Skeletal muscle satellite cell (primary cell): ENCODE measurements around the gene COL4A6.

Source experiments
- H3K27me3 ChIP-seq: 2 replicates; pipeline ENCODE4 v1.7.0; 2013; ENCODE audit warnings: low read length; ENCODE audit not compliant: control insufficient read depth, insufficient read depth
- H3K36me3 ChIP-seq: 2 replicates; pipeline ENCODE4 v1.7.0; 2013; ENCODE audit warnings: mild to moderate bottlenecking, control low read depth, low read length; ENCODE audit not compliant: insufficient read depth
- H3K4me1 ChIP-seq: 2 replicates; pipeline ENCODE4 v1.7.0; 2013; ENCODE audit warnings: low read length; ENCODE audit not compliant: control insufficient read depth, insufficient read depth
- H3K4me2 ChIP-seq: 2 replicates; pipeline ENCODE4 v1.7.0; 2013; ENCODE audit warnings: mild to moderate bottlenecking, low read length
- H3K4me3 ChIP-seq: 2 replicates; pipeline ENCODE4 v1.7.0; 2013; ENCODE audit warnings: low read length
- H3K9ac ChIP-seq: 2 replicates; pipeline ENCODE4 v1.7.0; 2013; ENCODE audit warnings: mild to moderate bottlenecking, low read depth, low read length, moderate library complexity
- H3K9me3 ChIP-seq: replicated peaks from 2 replicates; pipeline ENCODE4 v1.7.0; 2013; ENCODE audit warnings: mild to moderate bottlenecking, control low read depth, low read length

Gene COL4A6

GRCh38 chrX:108199691-108200090 lies 238.5 kb downstream of the COL4A6 start:
- H3K27me3 ChIP-seq, result peaks cover 27% of the 10 kb centered on the region
- no peak overlapping the region for H3K9ac ChIP-seq
- no peak overlapping the region for H3K4me3 ChIP-seq
- H3K9me3 ChIP-seq, result no peaks in the 10 kb centered on the region
- no peak overlapping the region for H3K4me2 ChIP-seq
- no peaks in the 10 kb centered on the region for H3K36me3 ChIP-seq
- H3K4me1 ChIP-seq, result no peaks in the 10 kb centered on the region

- no peak overlapping the region for H3K4me3 ChIP-seq
- no peaks in the 10 kb centered on the region for H3K9me3 ChIP-seq
- H3K36me3 ChIP-seq, result no peaks in the 10 kb centered on the region
- no peaks in the 10 kb centered on the region for H3K4me1 ChIP-seq
- H3K4me2 ChIP-seq, result no peak overlapping the region
- H3K9ac ChIP-seq, result no peak overlapping the region
- H3K27me3 ChIP-seq, result peaks cover 22% of the 10 kb centered on the region
These were observed 239.2 kb downstream of the COL4A6 start for GRCh38 chrX:108199041-108199440.

GRCh38 chrX:108198420-108198819 lies 239.8 kb downstream of the COL4A6 start:
- no peaks in the 10 kb centered on the region for H3K4me1 ChIP-seq
- H3K9ac ChIP-seq, result no peak overlapping the region
- no peaks in the 10 kb centered on the region for H3K36me3 ChIP-seq
- H3K4me2 ChIP-seq, result no peak overlapping the region
- no peak overlapping the region for H3K4me3 ChIP-seq
- no peaks in the 10 kb centered on the region for H3K9me3 ChIP-seq
- H3K27me3 ChIP-seq, result peaks cover 22% of the 10 kb centered on the region

GRCh38 chrX:108186811-108187210 lies 251.4 kb downstream of the COL4A6 start:
- peaks cover 5% of the 10 kb centered on the region for H3K4me1 ChIP-seq
- peaks cover 13% of the 10 kb centered on the region for H3K27me3 ChIP-seq
- no peak overlapping the region for H3K4me3 ChIP-seq
- H3K9me3 ChIP-seq, result no peaks in the 10 kb centered on the region
- H3K36me3 ChIP-seq, result no peaks in the 10 kb centered on the region
- no peak overlapping the region for H3K4me2 ChIP-seq
- no peak overlapping the region for H3K9ac ChIP-seq

- Histone ChIP-seq H3K9ac (no peak overlapping the region), H3K4me3 (no peak overlapping the region), H3K4me2 (no peak overlapping the region), H3K4me1 (no peaks in the 10 kb centered on the region), H3K9me3 (no peaks in the 10 kb centered on the region), H3K27me3 (peaks cover 9% of the 10 kb centered on the region), H3K36me3 (no peaks in the 10 kb centered on the region)
These were observed 260.1 kb downstream of the COL4A6 start for GRCh38 chrX:108178143-108178498.

DNA sequence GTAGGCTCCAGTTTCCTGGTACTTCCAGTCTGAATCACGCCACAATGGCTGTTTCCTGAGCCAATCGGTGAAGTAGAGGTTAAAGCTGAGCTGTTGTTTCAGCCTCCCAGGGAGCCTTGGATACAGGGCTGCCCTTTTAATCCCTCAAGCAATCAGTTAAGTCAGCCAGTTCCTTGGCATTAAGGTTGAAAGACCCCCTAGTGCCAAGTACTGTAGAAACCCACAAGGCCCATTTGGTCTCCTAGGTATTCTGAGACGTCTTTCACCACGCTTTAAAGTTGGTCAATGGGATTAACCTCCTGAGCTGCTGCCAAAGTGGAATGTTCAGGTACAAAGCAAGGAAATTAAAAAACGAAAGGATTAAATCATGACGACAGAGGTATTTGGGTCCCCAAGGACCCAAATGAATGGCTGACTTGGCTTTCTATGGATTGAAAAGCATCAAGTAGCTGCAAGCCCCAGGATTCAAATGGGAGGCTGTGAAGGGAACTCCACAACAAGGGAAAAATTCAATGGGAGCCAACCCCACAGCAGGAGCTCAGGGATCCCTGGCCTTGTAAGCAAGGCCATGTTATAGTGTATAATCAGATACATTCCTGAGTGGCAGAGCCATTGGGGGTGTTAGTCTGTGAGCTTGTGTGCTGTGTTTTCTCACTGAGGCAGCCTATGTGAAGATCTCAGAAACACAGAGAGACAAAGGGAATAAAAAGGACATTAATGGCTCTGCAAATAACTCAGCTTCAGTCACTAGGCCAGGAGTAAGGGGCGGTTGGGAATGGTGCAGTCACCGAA lies 260.7 kb downstream of the COL4A6 start:
- H3K27me3 ChIP-seq, result peaks cover 15% of the 10 kb centered on the region
- H3K4me2 ChIP-seq, result no peak overlapping the region
- no peak overlapping the region for H3K4me3 ChIP-seq
- no peaks in the 10 kb centered on the region for H3K36me3 ChIP-seq
- no peak overlapping the region for H3K9ac ChIP-seq
- H3K9me3 ChIP-seq, result no peaks in the 10 kb centered on the region
- no peaks in the 10 kb centered on the region for H3K4me1 ChIP-seq

GRCh38 chrX:108173874-108174273 lies 264.3 kb downstream of the COL4A6 start:
- Histone ChIP-seq H3K9me3 (no peaks in the 10 kb centered on the region), H3K4me1 (no peaks in the 10 kb centered on the region), H3K9ac (no peak overlapping the region), H3K27me3 (peaks cover 18% of the 10 kb centered on the region), H3K4me2 (no peak overlapping the region), H3K4me3 (no peak overlapping the region), H3K36me3 (no peaks in the 10 kb centered on the region)

GRCh38 chrX:108171671-108172070 lies 266.6 kb downstream of the COL4A6 start:
- no peaks in the 10 kb centered on the region for H3K36me3 ChIP-seq
- H3K4me1 ChIP-seq, result peaks cover 3% of the 10 kb centered on the region
- no peak overlapping the region for H3K4me3 ChIP-seq
- H3K9me3 ChIP-seq, result no peaks in the 10 kb centered on the region
- peaks cover 18% of the 10 kb centered on the region for H3K27me3 ChIP-seq
- H3K9ac ChIP-seq, result no peak overlapping the region
- no peak overlapping the region for H3K4me2 ChIP-seq

- Histone ChIP-seq H3K36me3 (no peaks in the 10 kb centered on the region), H3K9ac (no peak overlapping the region), H3K4me2 (no peak overlapping the region), H3K4me3 (no peak overlapping the region), H3K27me3 (peaks cover 16% of the 10 kb centered on the region), H3K9me3 (no peaks in the 10 kb centered on the region), H3K4me1 (peaks cover 6% of the 10 kb centered on the region)
These were observed 268.5 kb downstream of the COL4A6 start for GRCh38 chrX:108169768-108170167.

DNA sequence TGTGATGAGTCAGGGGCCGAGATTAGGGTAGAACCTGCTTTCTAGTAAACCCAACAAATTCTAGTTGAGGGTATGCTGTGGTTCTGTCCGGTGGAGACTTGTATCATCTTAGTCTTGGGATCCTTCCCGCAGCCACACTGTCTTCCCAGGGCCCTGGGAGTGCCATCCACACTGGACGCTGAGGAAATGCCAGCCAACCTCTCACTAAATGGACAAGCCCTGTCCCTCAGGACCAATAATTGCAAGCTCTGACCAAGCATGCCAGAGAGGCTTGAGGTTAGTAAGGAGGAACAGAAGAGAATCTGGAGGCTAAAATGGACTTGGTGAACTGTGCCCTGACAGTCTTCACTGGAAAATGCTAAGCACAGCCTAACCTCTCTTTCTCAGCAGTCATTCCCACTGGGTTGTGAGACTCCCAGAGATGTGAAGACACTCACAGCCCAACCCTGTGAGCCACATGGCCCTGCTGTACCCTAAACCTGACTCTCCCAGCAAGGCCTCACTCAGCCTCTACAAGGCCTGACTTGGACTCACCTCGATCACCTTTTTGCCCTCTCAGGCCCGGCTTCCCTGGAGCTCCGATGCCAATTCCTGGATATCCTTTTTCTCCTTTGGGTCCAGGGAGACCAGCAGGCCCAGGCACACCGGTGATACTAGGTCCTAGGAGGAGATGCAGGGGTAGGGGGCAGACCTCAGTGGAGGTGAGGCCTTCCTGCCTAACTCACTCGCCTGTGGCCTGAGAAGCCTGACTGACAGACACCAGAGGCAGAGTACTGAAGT lies 269.1 kb downstream of the COL4A6 start:
- H3K9ac ChIP-seq, result no peak overlapping the region
- peaks cover 6% of the 10 kb centered on the region for H3K4me1 ChIP-seq
- H3K4me2 ChIP-seq, result no peak overlapping the region
- no peaks in the 10 kb centered on the region for H3K9me3 ChIP-seq
- H3K4me3 ChIP-seq, result no peak overlapping the region
- H3K36me3 ChIP-seq, result no peaks in the 10 kb centered on the region
- H3K27me3 ChIP-seq, result peaks cover 16% of the 10 kb centered on the region

DNA sequence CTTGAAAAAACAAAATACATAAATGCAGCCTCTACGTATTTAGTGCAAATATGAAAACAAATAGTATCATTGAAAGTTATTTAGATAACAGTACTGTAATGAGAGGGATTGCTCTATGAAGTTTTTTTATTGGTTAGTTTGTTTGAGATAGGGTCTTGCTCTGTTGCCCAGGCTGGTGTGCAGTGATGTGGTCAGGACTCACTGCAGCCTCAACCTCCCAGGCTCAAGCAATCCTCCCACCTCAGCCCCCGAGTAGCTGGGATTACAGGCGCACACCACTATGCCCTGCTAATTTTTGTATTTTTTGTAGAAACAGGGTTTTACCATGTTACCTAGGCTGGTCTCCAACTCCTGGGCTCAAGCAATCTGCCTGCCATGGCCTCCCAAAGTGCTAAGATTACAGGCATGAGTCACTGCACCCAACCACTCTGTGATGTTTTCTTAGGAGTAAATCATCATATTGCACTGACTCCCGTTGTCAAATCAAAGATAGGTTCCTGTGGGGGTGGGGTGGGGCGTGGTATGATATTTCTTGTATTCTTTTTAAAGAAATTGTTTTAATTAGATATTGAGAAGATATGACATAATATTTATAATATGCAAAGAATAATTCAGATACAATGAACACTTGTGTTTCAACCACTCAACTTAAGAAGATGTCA lies 270.9 kb downstream of the COL4A6 start:
- Histone ChIP-seq H3K27me3 (peaks cover 5% of the 10 kb centered on the region), H3K36me3 (no peaks in the 10 kb centered on the region), H3K4me2 (no peak overlapping the region), H3K9ac (no peak overlapping the region), H3K9me3 (no peaks in the 10 kb centered on the region), H3K4me3 (no peak overlapping the region), H3K4me1 (peaks cover 6% of the 10 kb centered on the region)
